ENCODE results near the gene DDX52.

Gene DDX52

DNA sequence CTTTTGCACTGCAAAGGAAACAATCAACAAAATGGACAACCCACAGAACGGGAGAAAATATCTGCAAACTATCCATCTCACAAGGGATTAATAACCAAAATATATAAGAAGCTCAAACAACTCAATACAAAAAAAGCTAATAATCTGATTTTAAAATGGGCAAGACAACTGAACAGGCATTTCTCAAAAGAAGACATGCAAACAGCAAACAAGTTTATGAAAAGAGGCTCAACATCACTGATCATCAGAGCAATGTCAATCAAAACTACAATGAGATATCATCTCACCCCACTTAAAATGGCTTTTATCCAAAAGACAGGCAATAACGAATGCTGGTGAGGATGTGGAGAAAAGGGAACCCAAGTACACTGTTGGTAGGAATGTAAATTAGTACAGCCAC, 68.8 kb downstream of the DDX52 start:
- no peak for DNase-seq (ENCODE audit: low spot score)

DNA sequence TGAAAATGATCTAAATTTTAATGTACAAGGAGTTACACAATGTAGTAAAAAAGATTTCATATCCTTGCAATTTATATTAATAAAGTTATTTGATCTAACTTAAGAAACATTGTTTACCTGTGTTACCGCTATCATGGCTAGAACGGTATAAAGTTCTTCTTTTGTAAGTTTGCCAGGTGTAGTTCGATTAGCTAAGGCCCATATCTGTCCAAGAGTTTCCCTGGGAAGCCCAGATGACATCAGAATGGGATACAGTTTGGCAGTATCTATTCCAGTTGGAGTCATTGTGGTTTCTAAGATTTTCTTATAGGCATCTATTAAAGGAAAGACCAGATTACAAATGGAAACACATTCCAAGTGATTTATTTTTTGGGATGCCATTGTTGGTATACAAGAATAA, 71.6 kb downstream of the DDX52 start:
- DNase-seq (ENCODE audit: low spot score), result no peak

DNA sequence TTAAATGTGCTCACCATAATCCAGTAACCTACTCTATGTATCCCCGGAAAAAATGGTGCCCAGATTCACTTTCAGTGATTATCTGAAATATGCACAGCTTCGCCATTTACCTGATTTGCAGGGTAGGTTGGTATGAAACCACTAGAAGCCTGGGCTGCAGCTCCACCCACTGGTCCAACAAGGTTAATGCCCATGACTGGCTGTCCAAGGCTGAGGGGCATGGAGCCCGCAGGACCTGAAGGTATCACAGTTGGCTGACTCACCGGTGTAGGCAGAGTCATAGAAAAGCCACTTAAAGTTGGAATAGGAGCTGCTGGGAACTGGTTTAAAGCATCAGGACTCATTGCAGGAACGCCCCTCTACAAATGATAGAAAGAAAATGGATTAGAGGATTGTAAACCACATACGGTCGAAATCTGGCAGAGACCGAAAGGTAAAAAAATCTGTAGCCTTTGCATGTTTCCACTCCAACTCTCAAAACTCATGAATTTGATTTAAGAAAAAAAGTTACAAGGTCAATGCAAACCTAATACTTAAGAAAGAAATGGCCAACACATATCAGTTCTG, 72.6 kb downstream of the DDX52 start:
- no peak for DNase-seq (ENCODE audit: low spot score)

DNA sequence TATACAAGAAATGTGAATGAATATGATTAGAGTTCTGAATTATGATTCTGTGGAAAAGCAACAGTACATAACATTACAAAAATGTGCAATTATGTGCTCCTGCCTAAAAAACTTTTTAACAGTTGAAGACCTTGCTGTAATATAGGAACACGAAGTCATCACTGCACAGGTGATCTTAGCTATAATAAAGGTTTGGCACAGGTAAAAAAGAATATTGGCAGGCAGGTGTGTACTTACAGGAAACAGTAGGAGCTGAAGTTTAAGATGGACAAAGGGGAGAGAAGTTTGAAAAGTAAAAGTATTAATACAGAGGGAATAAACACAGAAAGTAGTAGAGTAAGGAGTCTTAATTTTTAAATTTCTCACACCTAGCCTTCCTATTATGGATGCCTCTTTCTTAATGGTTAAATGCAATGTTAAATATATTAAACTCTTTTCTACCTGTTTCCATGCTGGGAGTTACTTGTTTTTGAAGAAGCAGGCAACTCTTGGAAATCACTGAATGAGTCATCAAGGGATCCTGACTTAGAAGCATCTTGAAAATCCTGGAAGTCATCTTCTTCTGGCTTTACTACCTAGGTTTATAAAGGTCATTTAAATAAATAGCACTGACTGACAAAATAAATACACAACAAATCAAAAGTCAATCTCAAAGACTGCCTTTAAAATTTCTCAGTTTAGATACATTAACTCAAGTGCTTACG, 74.7 kb downstream of the DDX52 start:
- DNase-seq (ENCODE audit: low spot score), result no peak

DNA sequence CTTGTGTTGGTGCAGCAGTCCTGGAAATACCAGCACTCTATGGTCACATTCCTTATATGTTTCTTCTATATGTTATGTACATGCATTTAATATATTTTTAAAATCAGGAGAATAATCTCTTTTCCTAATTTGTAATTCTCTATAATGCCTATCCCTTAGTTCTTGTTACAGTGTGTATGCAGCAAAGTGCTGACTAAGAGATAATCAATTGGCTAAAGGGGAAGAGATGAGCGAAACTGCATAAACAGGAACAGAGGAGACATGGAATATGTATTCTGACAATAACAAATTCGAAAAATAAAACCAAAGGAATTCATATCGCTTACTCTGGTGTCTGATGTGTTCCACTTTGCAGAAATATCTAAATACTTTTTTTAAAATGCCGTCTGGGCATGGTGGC, 75.7 kb downstream of the DDX52 start:
- no peak for DNase-seq (ENCODE audit: low spot score)

DNA sequence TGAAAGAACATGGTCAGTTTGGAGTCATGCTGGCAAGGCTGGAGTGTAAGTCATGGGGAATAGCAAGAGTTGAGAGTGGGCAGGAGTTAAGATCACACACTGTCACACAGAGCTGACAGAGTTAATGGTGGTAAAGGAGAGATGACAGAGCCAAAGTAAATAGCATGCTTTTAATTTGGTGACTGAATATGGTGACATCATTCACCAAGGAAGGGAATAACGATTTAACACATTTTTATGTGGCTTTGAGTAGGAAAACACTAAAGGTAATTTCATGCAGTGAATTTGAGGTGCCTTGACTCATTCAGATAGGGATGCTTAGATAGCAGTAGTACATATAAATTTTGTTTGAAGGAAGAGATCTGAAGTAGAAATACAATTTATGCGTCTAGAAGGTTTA, 76.1 kb downstream of the DDX52 start:
- DNase-seq (ENCODE audit: low spot score), result no peak

DNA sequence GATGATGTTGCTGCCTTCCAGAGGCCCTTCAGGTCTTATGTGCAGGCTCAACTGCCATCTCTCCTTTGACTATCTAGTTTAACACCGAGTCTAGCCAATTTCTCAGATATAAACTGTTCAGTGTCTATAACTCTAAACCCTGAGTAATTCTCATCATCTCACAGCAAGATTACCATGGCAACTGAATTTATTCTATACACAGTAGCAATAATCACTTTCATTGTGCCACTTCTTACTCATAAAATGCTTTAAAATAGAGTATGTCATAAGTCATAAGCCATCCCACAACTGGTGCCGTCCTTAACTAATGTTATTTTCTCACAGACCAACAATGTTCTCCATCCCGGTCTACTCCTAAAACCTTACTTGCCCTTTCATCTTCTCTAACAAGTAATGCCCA, 79.0 kb downstream of the DDX52 start:
- no peak for DNase-seq (ENCODE audit: low spot score)

DNA sequence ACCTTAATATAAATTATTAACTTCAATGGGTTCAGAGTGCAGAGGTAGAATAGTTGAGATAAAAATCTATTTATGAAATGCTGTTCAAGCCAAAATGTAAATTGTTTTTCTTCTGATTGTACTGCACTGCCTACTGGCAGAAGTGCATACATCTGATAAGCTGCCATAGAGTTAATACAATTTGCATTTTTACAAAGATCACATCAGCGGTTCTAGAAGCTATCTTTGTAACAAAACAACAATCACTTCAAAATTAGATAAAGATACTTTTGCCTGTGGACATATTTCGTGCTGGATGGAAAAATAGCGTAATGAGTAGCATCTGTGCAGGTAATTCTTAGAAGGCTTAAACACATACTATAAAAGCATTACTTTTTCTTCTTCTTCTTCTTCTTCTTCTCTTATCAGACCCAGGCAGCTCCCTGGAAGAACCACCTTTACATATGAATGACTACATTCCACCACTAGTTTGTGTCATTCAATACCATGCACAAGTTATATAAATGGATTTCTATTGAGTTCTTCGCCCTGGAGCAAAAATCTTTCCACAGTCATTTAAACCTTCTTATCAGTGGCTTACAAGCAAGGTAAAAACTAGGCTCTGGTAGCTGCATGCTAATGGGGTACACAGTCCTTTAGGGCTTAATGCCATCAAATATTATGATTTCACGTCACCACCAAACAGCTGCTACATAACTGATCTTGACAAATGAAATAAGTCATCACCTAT, 81.1 kb downstream of the DDX52 start:
- no peak for DNase-seq (ENCODE audit: low spot score)

Data from left forelimb (tissue), 1 donor.